Astrocyte of the spinal cord (primary cell): ENCODE measurements around the gene STAG3.
"Not testable (repeated sequence)": the region's sequence is repeated elsewhere in the genome, so short reads cannot be mapped to it uniquely, and the experiment has no call there.

Source experiments
- DNase-seq: peaks from one replicate; pipeline ENCODE4 v3.0.0; 2011; ENCODE audit warnings: low read depth, low spot score
- H3K4me3 ChIP-seq: 2 replicates; pipeline ENCODE4 v1.5.1; 2011; ENCODE audit warnings: low read depth, mild to moderate bottlenecking, low read length, moderate library complexity
- CTCF ChIP-seq: IDR thresholded peaks from 2 replicates; pipeline ENCODE4 v1.5.1; 2012; ENCODE audit warnings: low read depth, mild to moderate bottlenecking, low read length, inconsistent platforms
- in situ Hi-C: cut with HindIII; loops from 2 replicates; pipeline ENCODE4 v1.10.0; 2017; ENCODE audit warnings: low sequenced_read_pairs

The STAG3 gene

DNA sequence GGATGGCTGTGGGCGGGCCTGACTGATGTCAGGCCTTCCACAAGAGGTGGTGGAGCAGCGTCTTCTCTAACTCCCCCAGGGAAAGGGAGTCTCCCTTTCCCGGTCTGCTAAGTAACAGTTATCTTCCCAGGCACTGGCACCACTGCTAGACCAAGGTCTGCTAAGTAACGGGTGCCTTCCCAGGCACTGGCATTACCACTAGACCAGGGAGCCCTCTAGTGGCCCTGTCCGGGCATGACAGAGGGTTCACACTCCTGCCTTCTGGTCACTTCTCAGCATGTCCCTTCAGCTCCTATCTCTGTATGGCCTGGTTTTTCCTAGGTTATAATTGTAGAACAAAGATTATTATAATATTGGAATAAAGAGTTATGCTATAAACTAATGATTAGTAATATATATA lies 40.2 kb downstream of the STAG3 start:
- peak; percentile 43 for TF ChIP-seq CTCF
- DNase-seq, H3K4me3 ChIP-seq, in situ Hi-C loops: not testable (repeated sequence)

DNA sequence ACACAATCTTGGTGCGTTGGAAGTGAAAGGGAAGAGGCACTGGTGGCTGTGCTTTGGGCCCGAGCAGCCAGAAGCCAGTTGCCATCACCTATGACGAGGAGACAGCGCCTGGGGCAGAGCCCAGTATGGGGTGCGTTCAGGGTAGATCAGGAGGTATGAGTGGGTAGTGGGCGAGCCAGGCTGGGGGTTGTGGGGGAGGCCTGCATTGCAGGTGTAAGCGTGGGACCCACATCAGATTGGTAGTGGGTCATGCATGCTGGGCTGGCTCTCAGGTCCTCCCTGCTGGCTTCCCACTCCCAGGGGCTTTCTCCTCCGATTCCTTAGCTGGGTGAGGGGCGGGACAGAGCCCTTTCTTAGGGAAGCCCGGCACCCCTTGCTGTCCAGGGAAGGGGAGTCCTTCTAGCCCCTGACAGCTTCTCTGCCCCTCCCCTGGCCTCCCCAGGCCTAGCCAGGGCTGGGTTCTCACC lies 41.6 kb downstream of the STAG3 start:
- no peak overlapping the region for H3K4me3 ChIP-seq
- in situ Hi-C loops, result no loop called here
- DNase-seq, result no peak
- TF ChIP-seq CTCF, result no peak

- H3K4me3 ChIP-seq, in situ Hi-C loops, DNase-seq: not testable (repeated sequence)
Observed at GRCh38 chr7:100219801-100220585, 42.3 kb downstream of the STAG3 start, which contains the start of gene PVRIG. Gene PVRIG (plus strand): TSS chr7:100219949. CDS start chr7:100219971, 22 bp downstream.

DNA sequence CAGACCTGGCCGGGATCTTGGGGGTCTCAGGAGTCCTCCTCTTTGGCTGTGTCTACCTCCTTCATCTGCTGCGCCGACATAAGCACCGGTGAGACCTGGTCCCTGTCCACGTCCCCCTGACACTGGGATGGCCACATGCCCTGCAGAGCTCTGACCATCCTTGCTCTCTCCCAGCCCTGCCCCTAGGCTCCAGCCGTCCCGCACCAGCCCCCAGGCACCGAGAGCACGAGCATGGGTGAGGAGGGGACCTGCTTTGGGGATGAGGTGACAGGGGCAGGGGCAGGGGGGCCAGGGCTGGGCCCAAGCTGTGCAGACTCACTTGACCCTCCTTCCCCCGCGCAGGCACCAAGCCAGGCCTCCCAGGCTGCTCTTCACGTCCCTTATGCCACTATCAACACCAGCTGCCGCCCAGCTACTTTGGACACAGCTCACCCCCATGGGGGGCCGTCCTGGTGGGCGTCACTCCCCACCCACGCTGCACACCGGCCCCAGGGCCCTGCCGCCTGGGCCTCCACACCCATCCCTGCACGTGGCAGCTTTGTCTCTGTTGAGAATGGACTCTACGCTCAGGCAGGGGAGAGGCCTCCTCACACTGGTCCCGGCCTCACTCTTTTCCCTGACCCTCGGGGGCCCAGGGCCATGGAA lies 43.0 kb downstream of the STAG3 start:
- DNase-seq, result no peak
- H3K4me3 ChIP-seq, result no peak overlapping the region
- in situ Hi-C loops, result no loop called here
- TF ChIP-seq CTCF, result no peak

- no peak for DNase-seq
- no peak overlapping the region for H3K4me3 ChIP-seq
- TF ChIP-seq CTCF, result no peak
- in situ Hi-C loops, result no loop called here
Observed at GRCh38 chr7:100221231-100221718, 43.6 kb downstream of the STAG3 start.

- in situ Hi-C loops, result no loop called here
- no peak for DNase-seq
- no peak for TF ChIP-seq CTCF
- H3K4me3 ChIP-seq, result no peak overlapping the region
Observed at GRCh38 chr7:100221767-100222444, 44.2 kb downstream of the STAG3 start.
